C4-2B (cell line): ENCODE results near the gene LYZL2.
A peak's percentile ranks its signal among the peaks of the same experiment; 100 is the strongest.
"Not testable (repeated sequence)": the region's sequence is repeated elsewhere in the genome, so short reads cannot be mapped to it uniquely, and the experiment has no call there.

Experiments
- H3K27ac ChIP-seq: fragments of 450-650 bp; 2 replicates; pipeline ENCODE4 v1.5.1; 2017
- CTCF ChIP-seq: fragments of 450-650 bp; conservative IDR thresholded peaks from 2 replicates; pipeline ENCODE4 v1.5.1; 2017; ENCODE audit warnings: mild to moderate bottlenecking
- ZFX ChIP-seq: fragments of 450-650 bp; IDR thresholded peaks from 2 replicates; pipeline ENCODE4 v1.6.1; 2017

Gene LYZL2

GRCh38 chr10:30629653-30630052 lies at the start of gene LYZL2:
LYZL2 (minus strand) TSS chr10:30629753; CDS start chr10:30626915, 2,838 bp downstream.
- H3K27ac ChIP-seq = no peak within 1 kb of the TSS
- TF ChIP-seq ZFX (no peak), CTCF (no peak)

GRCh38 chr10:30677616-30678015 lies 48.1 kb upstream of the LYZL2 start:
- H3K27ac ChIP-seq = not testable (repeated sequence)

GRCh38 chr10:30677146-30677545 lies 47.6 kb upstream of the LYZL2 start:
- not testable (repeated sequence) for H3K27ac ChIP-seq

GRCh38 chr10:30675791-30676718 lies 46.5 kb upstream of the LYZL2 start:
- no peak overlapping the region for H3K27ac ChIP-seq
- TF ChIP-seq ZFX (no peak), CTCF (no peak)

GRCh38 chr10:30674796-30675195 lies 45.2 kb upstream of the LYZL2 start:
- no peak overlapping the region for H3K27ac ChIP-seq
- TF ChIP-seq ZFX = no peak
- no peak for TF ChIP-seq CTCF

GRCh38 chr10:30673262-30673661 lies 43.7 kb upstream of the LYZL2 start:
- not testable (repeated sequence) for H3K27ac ChIP-seq

- not testable (repeated sequence) for H3K27ac ChIP-seq
These were observed 42.8 kb upstream of the LYZL2 start for GRCh38 chr10:30672338-30672737.

- no peak overlapping the region for H3K27ac ChIP-seq
- TF ChIP-seq ZFX (no peak), CTCF (peak; percentile 92)
These were observed 41.6 kb upstream of the LYZL2 start for GRCh38 chr10:30671026-30671616.

GRCh38 chr10:30667982-30668381 lies 38.4 kb upstream of the LYZL2 start:
- not testable (repeated sequence) for H3K27ac ChIP-seq

GRCh38 chr10:30663403-30663802 lies 33.9 kb upstream of the LYZL2 start:
- not testable (repeated sequence) for H3K27ac ChIP-seq

GRCh38 chr10:30662814-30663213 lies 33.3 kb upstream of the LYZL2 start:
- TF ChIP-seq CTCF (no peak), ZFX (no peak)
- no peak overlapping the region for H3K27ac ChIP-seq

GRCh38 chr10:30660314-30660713 lies 30.8 kb upstream of the LYZL2 start:
- not testable (repeated sequence) for H3K27ac ChIP-seq
